AG09309 (cell line): ENCODE results near the gene ACHE.

ENCODE experiments used
- DNase-seq: peaks from one replicate; pipeline ENCODE4 v3.0.0-alpha.2; 2010; ENCODE audit warnings: low read depth
- H3K4me3 ChIP-seq: 2 replicates; pipeline ENCODE4 v1.5.1; 2011; ENCODE audit warnings: mild to moderate bottlenecking, low read depth, low read length, moderate library complexity; ENCODE audit not compliant: control insufficient read depth
- TF ChIP-seq, protein P1 (sequence below): IDR thresholded peaks from 2 replicates; pipeline ENCODE4 v1.5.1; 2011; ENCODE audit warnings: mild to moderate bottlenecking, low read depth, low read length, inconsistent platforms; ENCODE audit not compliant: insufficient read depth, control insufficient read depth; ENCODE audit errors: missing control alignments

Gene ACHE

DNA sequence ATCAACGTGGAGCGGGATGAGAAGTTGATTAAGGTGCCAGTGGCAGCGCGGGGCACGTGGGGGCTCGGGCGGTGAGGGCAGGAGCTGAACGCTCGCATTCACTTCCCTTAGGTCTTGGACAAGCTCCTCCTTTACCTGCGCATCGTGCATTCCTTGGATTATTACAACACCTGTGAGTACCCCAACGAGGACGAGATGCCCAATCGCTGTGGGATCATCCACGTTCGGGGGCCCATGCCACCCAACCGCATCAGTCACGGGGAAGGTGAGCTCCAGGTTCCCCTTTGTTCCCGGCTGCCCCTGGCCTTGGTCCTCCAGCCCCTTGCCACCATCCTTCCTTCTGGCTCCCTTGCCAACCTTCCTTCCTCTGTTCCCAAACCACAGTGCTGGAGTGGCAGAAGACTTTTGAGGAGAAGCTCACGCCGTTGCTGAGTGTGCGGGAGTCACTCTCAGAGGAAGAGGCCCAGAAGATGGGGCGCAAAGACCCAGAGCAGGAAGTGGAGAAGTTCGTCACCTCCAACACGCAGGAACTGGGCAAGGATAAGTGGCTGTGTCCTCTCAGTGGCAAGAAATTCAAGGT lies 8.7 kb downstream of the ACHE start:
- TF ChIP-seq, protein P1, sequence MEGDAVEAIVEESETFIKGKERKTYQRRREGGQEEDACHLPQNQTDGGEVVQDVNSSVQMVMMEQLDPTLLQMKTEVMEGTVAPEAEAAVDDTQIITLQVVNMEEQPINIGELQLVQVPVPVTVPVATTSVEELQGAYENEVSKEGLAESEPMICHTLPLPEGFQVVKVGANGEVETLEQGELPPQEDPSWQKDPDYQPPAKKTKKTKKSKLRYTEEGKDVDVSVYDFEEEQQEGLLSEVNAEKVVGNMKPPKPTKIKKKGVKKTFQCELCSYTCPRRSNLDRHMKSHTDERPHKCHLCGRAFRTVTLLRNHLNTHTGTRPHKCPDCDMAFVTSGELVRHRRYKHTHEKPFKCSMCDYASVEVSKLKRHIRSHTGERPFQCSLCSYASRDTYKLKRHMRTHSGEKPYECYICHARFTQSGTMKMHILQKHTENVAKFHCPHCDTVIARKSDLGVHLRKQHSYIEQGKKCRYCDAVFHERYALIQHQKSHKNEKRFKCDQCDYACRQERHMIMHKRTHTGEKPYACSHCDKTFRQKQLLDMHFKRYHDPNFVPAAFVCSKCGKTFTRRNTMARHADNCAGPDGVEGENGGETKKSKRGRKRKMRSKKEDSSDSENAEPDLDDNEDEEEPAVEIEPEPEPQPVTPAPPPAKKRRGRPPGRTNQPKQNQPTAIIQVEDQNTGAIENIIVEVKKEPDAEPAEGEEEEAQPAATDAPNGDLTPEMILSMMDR: no peak
- no peak for DNase-seq
- no peak overlapping the region for H3K4me3 ChIP-seq

DNA sequence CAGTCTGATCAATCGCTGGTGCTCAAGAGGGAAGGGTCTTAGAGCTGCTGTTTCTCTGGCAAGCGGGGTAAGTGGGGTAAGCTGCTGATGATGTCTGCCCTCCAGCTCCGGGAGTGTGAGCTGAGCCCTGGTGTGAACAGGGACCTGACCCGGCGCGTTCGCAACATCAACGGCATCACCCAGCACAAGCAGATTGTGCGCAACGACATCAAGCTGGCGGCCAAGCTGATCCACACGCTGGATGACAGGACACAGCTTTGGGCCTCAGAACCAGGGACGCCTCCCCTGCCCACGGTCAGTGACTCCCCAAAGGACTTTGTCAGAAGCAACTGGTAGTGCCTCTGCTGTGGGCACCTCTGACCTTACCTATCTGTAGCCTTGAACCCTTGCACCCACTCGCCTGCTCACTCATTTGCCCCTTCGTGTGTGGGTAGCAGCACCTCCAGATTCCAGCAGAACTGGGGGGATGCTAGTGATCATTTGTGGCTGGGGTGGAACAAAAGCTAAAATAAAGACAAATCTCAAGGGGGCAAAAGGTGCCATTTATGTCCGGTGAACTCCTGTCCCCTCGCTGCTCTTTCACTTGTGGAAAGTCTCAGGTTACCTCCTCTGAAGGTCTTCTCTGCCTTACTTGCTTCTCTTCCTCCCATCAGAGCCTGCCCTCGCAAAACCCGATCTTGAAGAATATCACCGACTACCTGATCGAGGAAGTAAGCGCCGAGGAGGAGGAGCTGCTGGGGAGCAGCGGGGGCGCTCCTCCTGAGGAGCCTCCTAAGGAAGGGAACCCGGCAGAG lies 9.3 kb downstream of the ACHE start:
- no peak overlapping the region for H3K4me3 ChIP-seq
- no peak for DNase-seq
- TF ChIP-seq, protein P1: no peak

DNA sequence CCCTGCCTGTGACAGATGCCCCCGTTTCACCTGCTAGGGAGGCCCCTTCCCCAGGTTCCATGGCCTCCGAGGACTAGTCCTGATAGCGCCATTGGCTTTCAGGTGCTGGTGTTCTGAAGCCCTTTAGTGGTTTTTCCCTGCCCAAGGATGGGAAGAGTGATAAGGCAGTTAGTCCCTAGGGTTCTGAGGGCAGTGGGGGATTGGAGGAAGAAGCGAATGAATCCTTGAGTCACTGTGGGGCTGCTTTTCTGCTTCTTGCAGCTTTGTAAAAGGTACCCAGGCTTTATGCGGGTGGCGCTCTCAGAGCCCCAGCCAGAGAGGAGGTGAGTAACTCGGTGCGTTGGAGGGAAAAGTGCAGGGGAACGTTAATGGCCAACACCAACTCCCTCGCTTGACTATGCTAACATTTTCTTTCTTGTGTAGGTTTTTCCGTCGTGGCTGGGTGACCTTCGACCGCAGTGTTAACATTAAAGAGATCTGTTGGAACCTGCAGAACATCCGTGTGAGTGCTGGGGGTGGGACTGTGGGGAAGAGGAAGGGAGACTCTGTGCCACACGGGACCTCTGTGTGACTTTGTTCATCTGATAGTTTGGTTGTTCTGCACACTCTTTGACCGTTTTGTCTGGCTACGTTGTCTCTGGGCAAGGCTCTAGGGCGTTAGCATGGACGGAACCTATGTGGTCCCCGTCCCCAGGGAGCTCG lies 10.1 kb downstream of the ACHE start:
- no peak overlapping the region for H3K4me3 ChIP-seq
- TF ChIP-seq, protein P1: no peak
- DNase-seq: no peak

DNA sequence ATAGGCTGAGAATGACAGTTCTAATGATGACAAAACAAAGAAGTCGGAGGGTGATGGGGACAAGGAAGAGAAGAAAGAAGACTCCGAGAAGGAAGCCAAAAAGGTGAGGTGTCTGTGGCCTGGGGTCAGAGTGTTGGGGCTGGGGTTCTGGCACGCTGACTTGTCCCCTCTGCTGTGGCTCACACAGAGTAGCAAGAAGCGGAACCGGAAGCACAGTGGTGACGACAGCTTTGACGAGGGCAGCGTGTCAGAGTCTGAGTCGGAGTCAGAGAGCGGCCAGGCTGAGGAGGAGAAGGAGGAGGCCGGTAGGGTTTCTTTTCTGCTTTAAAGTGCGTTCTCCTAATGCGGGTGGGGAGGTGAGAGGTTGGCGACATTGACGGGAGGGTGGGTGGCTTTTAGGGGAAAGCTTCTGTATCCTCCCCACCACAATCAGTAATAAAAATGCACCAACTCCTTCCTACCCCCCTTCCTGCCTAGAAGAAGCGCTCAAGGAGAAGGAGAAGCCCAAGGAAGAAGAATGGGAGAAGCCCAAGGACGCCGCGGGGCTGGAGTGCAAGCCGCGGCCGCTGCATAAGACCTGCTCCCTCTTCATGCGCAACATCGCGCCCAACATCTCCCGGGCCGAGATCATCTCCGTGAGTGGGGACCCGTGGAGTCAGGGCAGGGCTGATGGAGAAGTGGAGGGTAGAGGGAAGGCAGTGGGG lies 10.8 kb downstream of the ACHE start:
- DNase-seq: no peak
- TF ChIP-seq, protein P1: no peak
- H3K4me3 ChIP-seq: no peak overlapping the region

DNA sequence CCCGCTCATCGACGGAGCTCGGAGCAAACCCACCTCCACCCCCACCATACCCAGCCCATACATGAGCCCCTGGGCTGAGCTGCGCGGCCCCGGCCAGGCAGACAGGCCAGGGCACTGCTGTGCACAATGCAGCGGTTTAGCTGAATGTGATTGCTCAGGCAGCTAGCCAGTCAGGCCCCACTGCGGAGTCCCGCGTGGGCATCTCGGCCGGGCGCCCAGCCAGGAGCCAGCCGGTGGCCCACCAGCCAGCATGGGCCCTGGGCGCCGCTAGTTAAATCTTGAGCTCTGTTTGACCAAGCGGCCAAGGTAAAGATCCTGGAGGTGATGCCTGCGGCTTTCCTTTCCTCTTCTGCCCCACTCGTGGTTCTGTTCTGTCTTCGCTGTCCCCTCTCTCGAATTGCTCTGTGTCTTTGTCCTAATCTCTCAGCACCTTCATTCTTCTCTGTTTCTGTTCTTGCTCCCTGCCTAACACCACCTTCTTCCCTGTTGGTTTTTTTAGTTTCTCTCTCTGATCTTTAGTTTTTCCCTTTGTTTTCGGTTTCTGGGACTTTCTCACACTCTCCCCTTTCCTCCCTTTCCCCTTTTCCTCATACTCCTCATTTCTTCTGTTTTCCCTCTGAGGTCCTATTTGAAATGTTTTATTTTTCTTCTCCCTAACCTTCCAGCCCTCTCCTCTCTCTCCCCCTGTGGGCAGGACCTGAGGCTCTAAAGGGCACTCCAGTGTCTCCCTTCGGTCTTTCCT lies 12.7 kb downstream of the ACHE start:
- no peak for DNase-seq
- TF ChIP-seq, protein P1: no peak
- no peak overlapping the region for H3K4me3 ChIP-seq

DNA sequence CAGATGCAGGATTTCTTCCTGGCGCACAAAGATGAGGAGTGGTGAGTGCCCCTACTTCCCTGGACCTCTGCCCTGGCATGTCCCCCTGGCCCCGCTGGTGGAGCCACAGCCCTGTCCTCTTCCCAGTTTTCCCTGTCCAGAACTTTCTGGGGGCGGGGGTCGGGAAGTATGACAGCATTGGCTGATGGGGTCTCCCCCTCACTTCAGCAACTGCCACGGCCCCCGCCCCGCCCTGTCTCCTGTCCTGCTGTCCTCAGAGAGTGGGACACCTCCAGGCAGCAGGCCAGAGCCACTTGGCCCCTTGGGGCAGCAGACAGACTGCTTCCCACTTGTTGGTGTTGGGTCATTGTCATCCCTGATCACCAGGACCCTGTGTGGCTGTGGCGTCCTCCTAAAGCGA lies 13.5 kb downstream of the ACHE start:
- H3K4me3 ChIP-seq: no peak overlapping the region
- no peak for DNase-seq
- TF ChIP-seq, protein P1: no peak
